Stimulated activated CD4-positive, alpha-beta T cell treated with anti-CD3 and anti-CD28 coated beads, Interleukin-1b, Interleukin-23, amount 100 ng/mL, for 1 hour (primary cell): ENCODE results near the gene RHCG.
"Not testable (repeated sequence)": the region's sequence is repeated elsewhere in the genome, so short reads cannot be mapped to it uniquely, and the experiment has no call there.

Source experiments
- DNase-seq, 2 donors: peaks; one replicate each; pipeline ENCODE4 v3.0.0-alpha.2; 2020; ENCODE audit warnings: low read depth in 2 of 2

The RHCG gene

GRCh38 chr15:89477411-89478242, 18.8 kb downstream of the RHCG start:
- DNase-seq: no peak

- DNase-seq: no peak
Measured at GRCh38 chr15:89475661-89476060, 20.7 kb downstream of the RHCG start.

- DNase-seq: peak in 1 of 2 donors; percentile 5
Measured at GRCh38 chr15:89472785-89473256, 23.6 kb downstream of the RHCG start.

- DNase-seq: no peak
Measured at GRCh38 chr15:89469426-89470096, 26.8 kb downstream of the RHCG start.

- DNase-seq: not testable (repeated sequence)
Measured at GRCh38 chr15:89468813-89469212, 27.6 kb downstream of the RHCG start.

GRCh38 chr15:89463113-89463512, 33.3 kb downstream of the RHCG start:
- no peak for DNase-seq

- DNase-seq: no peak
Measured at GRCh38 chr15:89462198-89462912, 34.0 kb downstream of the RHCG start.

- DNase-seq: no peak
Measured at GRCh38 chr15:89461386-89461785, 35.0 kb downstream of the RHCG start.

GRCh38 chr15:89460048-89460447, 36.3 kb downstream of the RHCG start:
- no peak for DNase-seq

- no peak for DNase-seq
Measured at GRCh38 chr15:89459271-89460038, 36.9 kb downstream of the RHCG start.

GRCh38 chr15:89458440-89458839, 37.9 kb downstream of the RHCG start:
- DNase-seq: no peak

- DNase-seq: no peak
Measured at GRCh38 chr15:89457086-89457485, 39.3 kb downstream of the RHCG start.

- DNase-seq: no peak
Measured at GRCh38 chr15:89455535-89455934, 40.8 kb downstream of the RHCG start.

GRCh38 chr15:89452330-89452836, 44.0 kb downstream of the RHCG start:
- DNase-seq: no peak

GRCh38 chr15:89451846-89452245, 44.5 kb downstream of the RHCG start:
- DNase-seq: no peak

- no peak for DNase-seq
Measured at GRCh38 chr15:89450076-89451006, 46.0 kb downstream of the RHCG start.

- DNase-seq: no peak
Measured at GRCh38 chr15:89448825-89449224, 47.6 kb downstream of the RHCG start.

- DNase-seq: no peak
Measured at GRCh38 chr15:89447676-89448075, 48.7 kb downstream of the RHCG start.

- no peak for DNase-seq
Measured at GRCh38 chr15:89446255-89446891, 50.0 kb downstream of the RHCG start.

GRCh38 chr15:89445518-89445917, 50.9 kb downstream of the RHCG start:
- no peak for DNase-seq
